ENCODE results near the gene TPP2. TPM values are rescaled to one million over a fixed set of nuclear protein-coding genes. Genes with fewer than 3 reads are reported as not detected.

The TPP2 gene
- polyA plus RNA-seq, 1 donor from 2014 or later: 45.4 TPM

- no peaks in the 10 kb centered on the region for H3K27me3 ChIP-seq (ENCODE audit: insufficient read depth, low read depth, low read length)
- H3F3A ChIP-seq (ENCODE audit: insufficient read depth, low read length, poor library complexity, severe bottlenecking): no peaks in the 10 kb centered on the region
- H3K27ac ChIP-seq (ENCODE audit: low read length): peak overlapping the region; percentile 53
- H4K20me1 ChIP-seq (ENCODE audit: insufficient read depth): no peaks in the 10 kb centered on the region
- H3K4me2 ChIP-seq (ENCODE audit: low read length): no peak overlapping the region
- H3K36me3 ChIP-seq (ENCODE audit: insufficient read depth, low read length): no peaks in the 10 kb centered on the region
- H2AFZ ChIP-seq (ENCODE audit: low read depth, low read length): no peak overlapping the region
- no peaks in the 10 kb centered on the region for H3K9me3 ChIP-seq (ENCODE audit: low read length)
- H3K4me3 ChIP-seq (ENCODE audit: low read length): peak overlapping the region; percentile 6
- H3K79me2 ChIP-seq (replicated peaks; ENCODE audit: insufficient read depth, low read length): no peaks in the 10 kb centered on the region
- no peak overlapping the region for H3K9ac ChIP-seq (ENCODE audit: low read length)
- TF ChIP-seq, protein P1, sequence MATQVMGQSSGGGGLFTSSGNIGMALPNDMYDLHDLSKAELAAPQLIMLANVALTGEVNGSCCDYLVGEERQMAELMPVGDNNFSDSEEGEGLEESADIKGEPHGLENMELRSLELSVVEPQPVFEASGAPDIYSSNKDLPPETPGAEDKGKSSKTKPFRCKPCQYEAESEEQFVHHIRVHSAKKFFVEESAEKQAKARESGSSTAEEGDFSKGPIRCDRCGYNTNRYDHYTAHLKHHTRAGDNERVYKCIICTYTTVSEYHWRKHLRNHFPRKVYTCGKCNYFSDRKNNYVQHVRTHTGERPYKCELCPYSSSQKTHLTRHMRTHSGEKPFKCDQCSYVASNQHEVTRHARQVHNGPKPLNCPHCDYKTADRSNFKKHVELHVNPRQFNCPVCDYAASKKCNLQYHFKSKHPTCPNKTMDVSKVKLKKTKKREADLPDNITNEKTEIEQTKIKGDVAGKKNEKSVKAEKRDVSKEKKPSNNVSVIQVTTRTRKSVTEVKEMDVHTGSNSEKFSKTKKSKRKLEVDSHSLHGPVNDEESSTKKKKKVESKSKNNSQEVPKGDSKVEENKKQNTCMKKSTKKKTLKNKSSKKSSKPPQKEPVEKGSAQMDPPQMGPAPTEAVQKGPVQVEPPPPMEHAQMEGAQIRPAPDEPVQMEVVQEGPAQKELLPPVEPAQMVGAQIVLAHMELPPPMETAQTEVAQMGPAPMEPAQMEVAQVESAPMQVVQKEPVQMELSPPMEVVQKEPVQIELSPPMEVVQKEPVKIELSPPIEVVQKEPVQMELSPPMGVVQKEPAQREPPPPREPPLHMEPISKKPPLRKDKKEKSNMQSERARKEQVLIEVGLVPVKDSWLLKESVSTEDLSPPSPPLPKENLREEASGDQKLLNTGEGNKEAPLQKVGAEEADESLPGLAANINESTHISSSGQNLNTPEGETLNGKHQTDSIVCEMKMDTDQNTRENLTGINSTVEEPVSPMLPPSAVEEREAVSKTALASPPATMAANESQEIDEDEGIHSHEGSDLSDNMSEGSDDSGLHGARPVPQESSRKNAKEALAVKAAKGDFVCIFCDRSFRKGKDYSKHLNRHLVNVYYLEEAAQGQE (IDR thresholded peaks at IDR 0.05; ENCODE audit: borderline replicate concordance): peak; percentile 84
- TF ChIP-seq, protein P2, sequence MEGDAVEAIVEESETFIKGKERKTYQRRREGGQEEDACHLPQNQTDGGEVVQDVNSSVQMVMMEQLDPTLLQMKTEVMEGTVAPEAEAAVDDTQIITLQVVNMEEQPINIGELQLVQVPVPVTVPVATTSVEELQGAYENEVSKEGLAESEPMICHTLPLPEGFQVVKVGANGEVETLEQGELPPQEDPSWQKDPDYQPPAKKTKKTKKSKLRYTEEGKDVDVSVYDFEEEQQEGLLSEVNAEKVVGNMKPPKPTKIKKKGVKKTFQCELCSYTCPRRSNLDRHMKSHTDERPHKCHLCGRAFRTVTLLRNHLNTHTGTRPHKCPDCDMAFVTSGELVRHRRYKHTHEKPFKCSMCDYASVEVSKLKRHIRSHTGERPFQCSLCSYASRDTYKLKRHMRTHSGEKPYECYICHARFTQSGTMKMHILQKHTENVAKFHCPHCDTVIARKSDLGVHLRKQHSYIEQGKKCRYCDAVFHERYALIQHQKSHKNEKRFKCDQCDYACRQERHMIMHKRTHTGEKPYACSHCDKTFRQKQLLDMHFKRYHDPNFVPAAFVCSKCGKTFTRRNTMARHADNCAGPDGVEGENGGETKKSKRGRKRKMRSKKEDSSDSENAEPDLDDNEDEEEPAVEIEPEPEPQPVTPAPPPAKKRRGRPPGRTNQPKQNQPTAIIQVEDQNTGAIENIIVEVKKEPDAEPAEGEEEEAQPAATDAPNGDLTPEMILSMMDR (IDR thresholded peaks at IDR 0.05; ENCODE audit: poor library complexity, severe bottlenecking): no peak
- TF ChIP-seq EZH2 (IDR thresholded peaks at IDR 0.05; ENCODE audit: borderline replicate concordance, insufficient read depth, low read length, poor library complexity, severe bottlenecking): no peak
- no peak for TF ChIP-seq EP300 (conservative IDR thresholded peaks at IDR 0.05; ENCODE audit: poor library complexity, severe bottlenecking)
- TF ChIP-seq SMC3 (conservative IDR thresholded peaks at IDR 0.05; ENCODE audit: poor library complexity): peak; percentile 21
- no peak for TF ChIP-seq MXI1 (conservative IDR thresholded peaks at IDR 0.05; ENCODE audit: poor library complexity, severe bottlenecking)
- TF ChIP-seq RAD21 (conservative IDR thresholded peaks at IDR 0.05): no peak
- no peak for TF ChIP-seq TAF1 (IDR thresholded peaks at IDR 0.05; ENCODE audit: low read depth)
- TF ChIP-seq POLR2AphosphoS5 (IDR thresholded peaks at IDR 0.05): no peak
- H3K9me2 ChIP-seq (ENCODE audit: insufficient read depth, low read length): no peaks in the 10 kb centered on the region
Measured at GRCh38 chr13:102707467-102707866, 110.7 kb downstream of the TPP2 start.

DNA sequence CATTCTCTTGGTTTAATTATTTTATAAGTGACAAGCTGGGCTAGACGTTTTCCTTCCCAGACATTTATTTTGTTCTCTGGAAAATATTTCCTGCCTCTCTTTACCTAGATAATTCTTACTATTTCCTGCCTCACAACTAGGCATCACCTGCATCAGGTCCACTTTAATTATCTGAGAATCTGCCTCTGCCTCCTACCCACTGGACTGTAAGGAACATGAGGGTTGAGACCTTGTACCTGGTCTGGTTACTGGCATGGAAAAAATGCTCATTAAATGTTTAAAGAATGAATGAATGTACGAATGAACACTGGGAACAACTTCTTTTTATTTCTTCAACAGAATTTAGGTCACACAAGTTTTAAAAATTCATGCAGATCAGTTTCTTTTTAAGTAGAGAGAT is 111.4 kb downstream of the TPP2 start:
- TF ChIP-seq EP300 (conservative IDR thresholded peaks at IDR 0.05; ENCODE audit: poor library complexity, severe bottlenecking): no peak
- TF ChIP-seq, protein P1 (IDR thresholded peaks at IDR 0.05; ENCODE audit: borderline replicate concordance): no peak
- TF ChIP-seq SMC3 (conservative IDR thresholded peaks at IDR 0.05; ENCODE audit: poor library complexity): no peak
- no peak for TF ChIP-seq MXI1 (conservative IDR thresholded peaks at IDR 0.05; ENCODE audit: poor library complexity, severe bottlenecking)
- no peak for TF ChIP-seq RAD21 (conservative IDR thresholded peaks at IDR 0.05)
- no peak for TF ChIP-seq EZH2 (IDR thresholded peaks at IDR 0.05; ENCODE audit: borderline replicate concordance, insufficient read depth, low read length, poor library complexity, severe bottlenecking)
- no peak for TF ChIP-seq POLR2AphosphoS5 (IDR thresholded peaks at IDR 0.05)
- no peak for TF ChIP-seq TAF1 (IDR thresholded peaks at IDR 0.05; ENCODE audit: low read depth)
- TF ChIP-seq, protein P2 (IDR thresholded peaks at IDR 0.05; ENCODE audit: poor library complexity, severe bottlenecking): no peak
- Histone ChIP-seq H3K9me2 (ENCODE audit: insufficient read depth, low read length) (no peaks in the 10 kb centered on the region), H2AFZ (ENCODE audit: low read depth, low read length) (no peak overlapping the region), H3K36me3 (ENCODE audit: insufficient read depth, low read length) (no peaks in the 10 kb centered on the region), H3K9ac (ENCODE audit: low read length) (no peak overlapping the region), H3K79me2 (replicated peaks; ENCODE audit: insufficient read depth, low read length) (no peaks in the 10 kb centered on the region), H3K4me3 (ENCODE audit: low read length) (no peak overlapping the region), H3K4me2 (ENCODE audit: low read length) (no peak overlapping the region), H3F3A (ENCODE audit: insufficient read depth, low read length, poor library complexity, severe bottlenecking) (no peaks in the 10 kb centered on the region), H4K20me1 (ENCODE audit: insufficient read depth) (no peaks in the 10 kb centered on the region), H3K9me3 (ENCODE audit: low read length) (no peaks in the 10 kb centered on the region), H3K27me3 (ENCODE audit: insufficient read depth, low read depth, low read length) (no peaks in the 10 kb centered on the region), H3K27ac (ENCODE audit: low read length) (peak overlapping the region; percentile 53)

Measured in neural cell (in vitro differentiated cells).